Measurements from ENCODE around the gene CLDN18.

DNA sequence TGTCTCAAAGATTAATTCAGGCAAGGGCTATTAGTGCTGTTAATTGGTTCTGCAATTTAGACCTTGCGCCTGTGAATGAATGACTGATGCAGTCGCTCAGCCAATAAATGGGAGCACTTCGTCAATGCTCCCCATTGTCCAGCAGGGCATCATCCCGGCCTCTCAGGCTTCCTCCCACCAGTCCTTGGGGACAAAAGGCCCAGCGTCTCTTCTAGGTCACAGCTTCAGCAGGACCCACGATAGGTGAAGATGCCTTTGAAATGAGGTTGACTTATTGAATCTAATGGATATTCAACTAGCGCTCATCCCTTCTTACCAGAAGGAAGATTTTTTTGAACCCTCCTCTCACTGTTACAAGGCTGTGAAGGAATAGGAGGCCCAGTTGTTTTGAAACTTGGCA is 47.7 kb upstream of the CLDN18 start:
- TF ChIP-seq, protein P1, sequence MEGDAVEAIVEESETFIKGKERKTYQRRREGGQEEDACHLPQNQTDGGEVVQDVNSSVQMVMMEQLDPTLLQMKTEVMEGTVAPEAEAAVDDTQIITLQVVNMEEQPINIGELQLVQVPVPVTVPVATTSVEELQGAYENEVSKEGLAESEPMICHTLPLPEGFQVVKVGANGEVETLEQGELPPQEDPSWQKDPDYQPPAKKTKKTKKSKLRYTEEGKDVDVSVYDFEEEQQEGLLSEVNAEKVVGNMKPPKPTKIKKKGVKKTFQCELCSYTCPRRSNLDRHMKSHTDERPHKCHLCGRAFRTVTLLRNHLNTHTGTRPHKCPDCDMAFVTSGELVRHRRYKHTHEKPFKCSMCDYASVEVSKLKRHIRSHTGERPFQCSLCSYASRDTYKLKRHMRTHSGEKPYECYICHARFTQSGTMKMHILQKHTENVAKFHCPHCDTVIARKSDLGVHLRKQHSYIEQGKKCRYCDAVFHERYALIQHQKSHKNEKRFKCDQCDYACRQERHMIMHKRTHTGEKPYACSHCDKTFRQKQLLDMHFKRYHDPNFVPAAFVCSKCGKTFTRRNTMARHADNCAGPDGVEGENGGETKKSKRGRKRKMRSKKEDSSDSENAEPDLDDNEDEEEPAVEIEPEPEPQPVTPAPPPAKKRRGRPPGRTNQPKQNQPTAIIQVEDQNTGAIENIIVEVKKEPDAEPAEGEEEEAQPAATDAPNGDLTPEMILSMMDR (IDR thresholded peaks at IDR 0.05), result no peak
- TF ChIP-seq POLR2A (IDR thresholded peaks at IDR 0.05; ENCODE audit: low read depth) (no peak), EP300 (IDR thresholded peaks at IDR 0.05) (no peak)

Data from esophagus muscularis mucosa (tissue), 4 donors.